HG02588 (cell line): Measurements from ENCODE around the gene VPS9D1.

ENCODE experiments used
- ATAC-seq: cut with Tn5 transposase; IDR thresholded peaks from one replicate; pipeline ENCODE4 v1.9.1; 2021; ENCODE audit warnings: mild to moderate bottlenecking, moderate library complexity; ENCODE audit not compliant: unreplicated experiment

Gene VPS9D1

DNA sequence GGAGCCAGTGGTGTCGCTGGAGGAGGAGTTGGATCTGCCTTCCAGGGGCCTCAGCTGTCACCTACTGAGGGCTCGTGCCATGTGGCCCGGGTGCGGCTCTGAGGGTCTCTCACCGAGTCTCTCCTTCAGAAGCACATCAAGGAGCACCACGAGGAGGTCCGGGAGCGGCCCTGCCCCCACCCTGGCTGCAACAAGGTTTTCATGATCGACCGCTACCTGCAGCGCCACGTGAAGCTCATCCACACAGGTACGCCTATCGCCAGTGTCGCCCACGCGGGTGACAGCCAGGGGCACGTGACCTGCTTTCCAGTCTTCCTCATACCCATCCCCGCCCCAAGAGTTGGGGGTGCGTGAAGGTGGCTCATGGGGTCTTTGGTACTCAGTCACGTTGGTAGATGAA, 13.1 kb upstream of the VPS9D1 start:
- ATAC-seq: no peak

- ATAC-seq: no peak
These were observed 12.6 kb upstream of the VPS9D1 start for GRCh38 chr16:89733322-89733721.

- no peak for ATAC-seq
These were observed 12.2 kb upstream of the VPS9D1 start for GRCh38 chr16:89732918-89733242.

DNA sequence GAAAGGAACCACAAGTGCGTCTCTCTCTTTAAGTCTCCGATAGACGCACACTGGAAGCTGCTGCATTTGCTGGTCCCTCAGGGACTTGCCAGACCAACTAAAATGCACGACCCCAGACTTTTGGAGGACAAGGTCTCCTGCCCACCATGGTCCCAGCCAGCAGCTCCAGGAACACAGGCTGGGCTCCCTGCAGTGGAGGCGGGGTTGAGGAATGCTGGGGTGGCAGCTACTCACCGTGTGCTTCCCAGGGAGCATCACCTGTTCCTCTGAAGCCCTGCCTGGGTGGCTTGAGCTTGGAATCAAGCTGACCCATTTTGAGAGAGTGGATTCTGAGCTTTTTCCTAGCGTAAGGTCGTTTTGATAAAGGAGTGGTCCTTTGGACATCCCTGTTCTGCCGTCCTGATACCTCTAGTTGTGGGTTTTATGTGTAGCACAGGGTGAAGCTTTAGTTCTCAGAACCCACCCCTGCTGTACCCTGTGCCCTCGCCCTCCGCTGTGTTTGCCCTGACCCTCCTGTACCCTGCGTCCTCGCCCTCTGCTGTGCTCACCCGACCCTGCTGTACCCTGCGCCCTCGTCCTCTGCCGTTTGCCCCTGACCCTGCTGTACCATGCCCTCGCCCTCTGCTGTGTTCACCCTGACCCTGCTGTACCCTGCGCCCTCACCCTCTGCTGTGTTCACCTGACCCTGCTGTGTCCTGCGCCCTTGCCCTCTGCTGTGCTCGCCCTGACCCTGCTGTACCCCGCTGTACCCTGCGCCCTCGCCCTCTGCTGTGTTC, 11.6 kb upstream of the VPS9D1 start:
- no peak for ATAC-seq

DNA sequence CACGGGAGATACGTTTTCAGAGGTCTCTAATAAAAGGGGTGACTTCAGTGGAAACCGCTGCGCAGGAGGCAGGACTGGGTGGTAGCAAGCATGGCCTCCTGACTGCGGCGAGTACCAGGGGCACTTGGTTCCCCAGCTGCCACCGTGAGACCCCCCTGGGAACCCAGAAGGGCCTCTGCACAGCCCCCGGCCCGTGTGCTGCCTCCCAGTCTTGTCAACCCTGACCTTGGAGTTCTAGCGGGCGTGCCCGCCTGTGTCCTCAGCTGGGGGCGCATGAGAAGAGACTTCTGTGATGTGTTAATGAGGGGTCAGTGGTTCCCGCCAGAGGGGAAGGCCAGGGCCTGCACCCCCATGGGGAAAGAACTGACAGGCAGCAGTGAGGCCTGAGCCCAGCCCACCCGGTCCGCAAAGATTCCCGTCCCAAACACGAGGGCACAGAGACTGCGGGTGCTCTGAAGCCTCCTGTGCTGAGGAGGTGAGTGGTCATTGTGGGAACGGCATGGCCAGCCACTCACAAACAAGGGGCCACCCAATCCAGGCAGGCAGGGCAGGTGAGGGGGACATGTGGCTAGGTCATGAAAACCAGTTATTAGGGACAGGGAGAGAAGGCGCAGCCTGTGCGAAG, 10.0 kb upstream of the VPS9D1 start:
- ATAC-seq: no peak

DNA sequence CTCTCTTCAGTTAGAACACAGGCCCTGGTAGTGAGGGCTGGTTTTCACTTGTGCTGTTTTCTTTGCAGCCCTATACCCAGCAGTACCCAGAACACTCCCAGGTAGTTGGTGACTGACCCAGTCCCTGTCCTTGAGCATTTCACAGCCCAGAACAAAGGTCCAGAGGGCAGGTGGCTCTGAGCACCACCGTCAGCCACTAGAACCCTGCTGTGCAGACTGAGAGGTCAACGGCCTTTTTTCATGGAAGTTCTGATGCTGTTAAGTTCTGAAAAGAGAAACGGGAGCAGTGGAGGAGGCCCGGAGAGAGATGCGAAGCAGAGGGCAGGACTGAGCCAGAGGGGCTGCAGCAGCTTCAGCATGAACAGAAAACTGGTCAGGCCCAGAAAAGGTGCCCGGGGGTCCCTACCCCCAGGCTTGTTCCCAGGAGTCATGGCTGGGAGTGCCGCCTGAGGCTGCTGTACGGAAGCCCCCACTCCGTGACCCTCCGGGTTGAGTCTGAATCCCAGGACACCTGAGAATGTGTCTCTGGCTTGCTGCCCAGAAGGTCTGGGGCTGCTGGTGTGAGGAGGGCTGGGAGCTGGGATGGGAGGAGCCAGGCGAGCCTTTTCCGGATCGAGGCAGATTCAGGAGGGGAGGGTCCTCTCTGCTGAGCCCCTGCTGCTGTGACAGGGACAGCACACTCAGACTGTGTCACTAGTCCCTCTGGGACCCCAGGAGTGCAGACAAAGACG, 9.3 kb upstream of the VPS9D1 start:
- ATAC-seq: no peak

DNA sequence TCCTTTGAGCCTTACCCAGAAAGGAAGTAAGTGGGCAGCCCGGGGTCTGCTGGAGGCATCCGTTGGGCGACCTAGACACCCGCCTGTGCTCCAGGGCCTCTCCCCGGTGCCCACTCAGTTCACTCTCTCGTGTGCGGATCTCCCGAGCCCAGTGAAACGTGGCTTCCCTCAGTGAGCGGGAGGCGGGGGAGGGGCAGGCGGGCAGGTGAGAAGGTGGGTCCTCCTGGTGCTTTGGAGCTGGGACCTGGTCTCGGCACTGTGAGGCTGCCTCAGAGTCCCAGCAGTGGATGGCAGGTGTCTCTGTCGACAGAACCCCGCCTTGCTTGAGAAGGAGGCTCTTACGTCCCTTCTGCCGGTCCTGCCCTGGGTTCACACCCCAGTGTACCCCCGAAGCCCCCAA, 8.6 kb upstream of the VPS9D1 start:
- no peak for ATAC-seq

DNA sequence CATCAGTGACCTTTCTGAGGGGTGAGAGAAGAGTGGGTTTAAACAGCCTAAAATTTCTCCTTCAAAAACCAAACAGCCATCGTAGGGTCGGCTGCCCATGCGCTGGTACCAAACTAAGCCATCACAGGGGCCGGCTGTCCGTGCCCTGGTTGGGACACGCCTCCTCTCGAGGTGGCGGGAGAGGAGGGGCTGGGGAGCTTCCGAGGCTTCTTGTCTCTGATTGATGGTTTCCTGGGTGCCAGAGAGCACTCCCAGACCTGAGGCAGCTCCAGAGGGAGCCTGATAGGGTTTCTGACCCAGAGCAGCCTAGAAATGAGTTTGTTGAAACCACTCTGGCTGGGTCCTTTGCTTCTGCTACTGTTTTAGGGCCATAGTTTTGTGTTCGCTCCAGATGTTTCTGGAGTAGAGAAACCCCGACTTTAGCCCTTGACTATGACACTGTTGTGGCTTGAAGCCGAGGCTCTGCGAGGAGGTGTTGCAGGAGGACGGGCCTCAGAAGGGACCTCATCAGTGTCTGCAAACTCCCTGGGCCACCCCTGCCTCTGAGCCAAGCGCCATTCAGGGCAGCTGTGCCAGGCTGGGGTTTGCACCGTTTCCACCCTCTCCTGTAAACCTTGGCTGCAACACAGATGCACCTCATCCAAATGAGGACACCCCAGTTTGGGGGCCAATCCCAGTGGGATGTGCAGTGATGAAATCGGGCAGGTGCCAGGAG, 6.9 kb upstream of the VPS9D1 start:
- ATAC-seq: no peak

GRCh38 chr16:89723279-89724250, 2.9 kb upstream of the VPS9D1 start:
- ATAC-seq: no peak

GRCh38 chr16:89722392-89723278, 1.9 kb upstream of the VPS9D1 start:
- ATAC-seq: peak; percentile 4

DNA sequence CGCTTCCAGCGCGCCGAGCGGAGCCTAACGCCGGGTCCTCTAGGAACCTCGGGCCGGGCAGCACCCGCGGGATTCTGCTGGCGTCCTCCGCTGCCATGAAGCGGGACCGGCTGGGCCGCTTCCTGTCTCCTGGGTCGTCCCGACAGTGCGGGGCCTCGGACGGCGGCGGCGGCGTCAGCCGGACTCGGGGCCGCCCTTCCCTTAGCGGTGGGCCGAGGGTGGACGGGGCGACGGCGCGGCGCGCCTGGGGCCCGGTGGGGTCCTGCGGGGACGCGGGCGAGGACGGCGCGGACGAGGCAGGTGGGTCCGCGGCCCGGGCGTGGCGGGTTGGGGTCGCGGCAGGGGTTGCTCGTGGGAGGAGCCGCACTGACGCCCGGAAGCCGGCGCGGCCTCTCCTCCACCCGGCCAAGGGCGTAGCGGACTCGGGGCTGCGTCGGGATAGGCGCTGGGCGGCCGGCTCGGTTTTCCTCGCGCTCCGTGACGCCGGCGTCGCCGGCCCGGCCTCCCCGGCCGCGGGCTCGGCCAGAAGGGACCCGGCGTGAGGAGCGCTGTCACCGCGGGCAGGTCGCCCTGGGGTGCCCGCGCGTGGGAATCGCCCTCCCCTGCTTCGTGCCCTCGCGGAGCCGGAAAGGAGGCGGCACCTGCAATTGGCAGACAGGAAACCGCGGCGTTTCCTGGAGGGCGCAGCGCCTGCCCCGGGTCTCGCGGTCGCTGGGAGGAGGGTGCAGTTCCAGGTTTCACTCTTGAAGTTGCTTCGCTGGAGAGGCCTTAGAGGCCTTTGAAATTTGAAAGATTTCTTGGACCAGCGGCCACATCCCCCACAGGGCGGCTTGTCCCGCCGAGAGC, 1.1 kb upstream of the VPS9D1 start:
- ATAC-seq: peak; percentile 27

DNA sequence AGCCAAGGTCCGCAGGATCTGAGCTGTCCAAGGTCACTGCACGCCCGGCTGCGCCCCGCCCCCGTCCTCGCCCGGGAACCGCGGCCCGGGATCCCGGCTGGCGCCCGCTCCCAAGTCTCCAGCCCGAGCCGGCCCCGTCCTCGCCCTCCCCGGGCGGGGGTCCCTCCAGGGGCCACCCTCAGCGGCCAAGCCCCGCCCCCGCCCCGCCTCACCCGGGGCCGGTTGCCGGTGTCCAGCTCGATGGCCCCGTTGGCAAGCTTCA, 216 bp downstream of the VPS9D1 start:
- ATAC-seq: peak; percentile 19

GRCh38 chr16:89717688-89718505, 2.8 kb downstream of the VPS9D1 start:
- ATAC-seq: no peak

DNA sequence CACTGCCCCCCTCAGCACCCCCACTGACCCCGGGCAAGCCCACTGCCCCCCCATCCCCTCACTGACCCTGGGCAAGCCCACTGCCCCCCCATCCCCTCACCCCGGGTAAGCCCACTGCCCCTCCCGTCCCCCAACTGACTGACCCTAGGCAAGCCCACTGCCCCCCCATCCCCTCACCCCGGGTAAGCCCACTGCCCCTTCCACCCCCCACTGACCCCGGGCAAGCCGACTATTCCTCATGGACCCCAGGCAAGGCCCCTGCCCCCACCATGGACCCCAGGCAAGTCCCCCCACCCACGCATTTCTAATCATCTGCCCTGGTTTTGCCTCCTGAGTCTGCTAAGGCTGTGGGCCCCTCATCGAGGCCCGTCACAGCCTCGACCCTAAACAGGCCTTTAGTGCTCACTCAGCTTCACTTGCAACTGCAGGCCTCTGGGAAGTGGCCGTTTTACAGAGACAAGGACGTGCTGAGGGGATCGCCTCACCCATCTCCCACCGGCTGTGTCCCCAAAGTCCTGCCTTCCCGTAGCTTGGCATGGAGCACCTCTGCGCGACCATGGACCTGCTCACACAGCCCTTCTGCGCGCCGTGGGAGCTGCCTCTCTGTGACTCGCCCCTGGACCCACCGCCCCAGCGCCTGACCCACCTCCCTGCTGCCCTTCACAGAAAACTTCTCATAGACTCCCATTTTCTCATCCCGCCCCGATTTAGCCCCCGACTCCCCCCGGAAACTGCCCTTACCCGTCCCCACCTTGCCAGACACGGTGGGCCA, 3.6 kb downstream of the VPS9D1 start:
- ATAC-seq: no peak

GRCh38 chr16:89716493-89716892, 4.2 kb downstream of the VPS9D1 start:
- ATAC-seq: no peak

GRCh38 chr16:89712274-89712781, 8.4 kb downstream of the VPS9D1 start:
- ATAC-seq: no peak
